IMR-90 (cell line): ENCODE measurements around the gene CFP. TPM values are rescaled to one million over a fixed set of nuclear protein-coding genes. Genes with fewer than 3 reads are reported as not detected.

Source experiments
- ATAC-seq: fragments of 200-7000 bp; cut with Tn5 transposase; 2 replicates; pipeline ENCODE4 v1.9.1; 2020; ENCODE audit warnings: low read depth, mild to moderate bottlenecking, moderate library complexity
- BruUV-seq: library from RNA; stranded (reverse); fragments of 400-500 nt; replicated peaks from 2 replicates; lab custom pipeline; 2021; lab: Mats Ljungman, UMichigan
- CTCF ChIA-PET: fragments of 300-600 bp; formaldehyde crosslinking; extraction: SDS; loops from one replicate; lab custom pipeline; 2021; ENCODE audit warnings: antibody characterized with exemption; lab: Yijun Ruan, JAX
- POLR2A ChIA-PET: fragments of 300-600 bp; sonication (Branson Sonifier 250); formaldehyde crosslinking; loops from one replicate; lab custom pipeline; 2022; ENCODE audit warnings: antibody characterized with exemption; ENCODE audit not compliant: unreplicated experiment; lab: Charles Lee
- DNase-seq: peaks from one replicate; pipeline ENCODE4 v3.0.0; 2013
- H2AFZ ChIP-seq: replicated peaks from 2 replicates; pipeline ENCODE3; 2013; ENCODE audit warnings: low read length, mild to moderate bottlenecking; ENCODE audit not compliant: poor library complexity
- H2AK5ac ChIP-seq: 2 replicates; pipeline ENCODE4 v1.6.1; 2013; ENCODE audit warnings: low read depth, low read length, inconsistent platforms
- H2AK9ac ChIP-seq: replicated peaks from 2 replicates; pipeline ENCODE3; 2013; ENCODE audit warnings: mild to moderate bottlenecking, low read depth, low read length, moderate library complexity; ENCODE audit not compliant: poor library complexity
- H2BK120ac ChIP-seq: 2 replicates; pipeline ENCODE4 v1.6.1; 2013; ENCODE audit warnings: low read depth, low read length, inconsistent platforms
- H2BK15ac ChIP-seq: 3 replicates; pipeline ENCODE4 v1.6.1; 2013; ENCODE audit warnings: low read depth, low read length, inconsistent platforms
- H2BK20ac ChIP-seq: 2 replicates; pipeline ENCODE4 v1.6.1; 2013; ENCODE audit warnings: low read depth, mild to moderate bottlenecking, inconsistent platforms, low read length, moderate library complexity
- H2BK5ac ChIP-seq: 2 replicates; pipeline ENCODE4 v1.6.1; 2013; ENCODE audit warnings: mild to moderate bottlenecking, low read depth, low read length, inconsistent platforms; ENCODE audit not compliant: poor library complexity, severe bottlenecking
- H3K14ac ChIP-seq: replicated peaks from 2 replicates; pipeline ENCODE4 v1.6.1; 2013; ENCODE audit warnings: low read depth, low read length, inconsistent platforms
- H3K18ac ChIP-seq: 2 replicates; pipeline ENCODE4 v1.6.1; 2013; ENCODE audit warnings: low read depth, low read length, control low read depth
- H3K23ac ChIP-seq: 2 replicates; pipeline ENCODE4 v1.6.1; 2013; ENCODE audit warnings: low read depth, low read length, inconsistent platforms
- H3K27ac ChIP-seq: 2 replicates; pipeline ENCODE4 v1.5.1; 2013; ENCODE audit warnings: mild to moderate bottlenecking, control low read depth, low read length; ENCODE audit not compliant: insufficient read depth
- H3K27me3 ChIP-seq: 2 replicates; pipeline ENCODE4 v1.6.1; 2013; ENCODE audit warnings: low read length; ENCODE audit not compliant: control insufficient read depth, insufficient read depth
- H3K36me3 ChIP-seq: 2 replicates; pipeline ENCODE4 v1.6.1; 2013; ENCODE audit warnings: low read length, mixed read lengths; ENCODE audit not compliant: control insufficient read depth, insufficient read depth
- H3K4ac ChIP-seq: 2 replicates; pipeline ENCODE4 v1.6.1; 2013; ENCODE audit warnings: low read depth, low read length, inconsistent platforms
- H3K4me1 ChIP-seq: 2 replicates; pipeline ENCODE4 v1.6.1; 2013; ENCODE audit warnings: low read length, mixed read lengths; ENCODE audit not compliant: control insufficient read depth, insufficient read depth
- H3K4me2 ChIP-seq: 2 replicates; pipeline ENCODE4 v1.6.1; 2013; ENCODE audit warnings: low read depth, mild to moderate bottlenecking, control low read depth, low read length, moderate library complexity
- H3K4me3 ChIP-seq: 2 replicates; pipeline ENCODE4 v1.5.1; 2013; ENCODE audit warnings: low read depth, mild to moderate bottlenecking, control low read depth, low read length, moderate library complexity; ENCODE audit not compliant: insufficient read depth
- H3K56ac ChIP-seq: 2 replicates; pipeline ENCODE4 v1.6.1; 2013; ENCODE audit warnings: low read length, inconsistent platforms; ENCODE audit not compliant: insufficient read depth; ENCODE audit errors: extremely low read depth
- H3K79me1 ChIP-seq, 2 experiments: 2 replicates each; pipeline ENCODE4 v1.6.1; 2013; ENCODE audit warnings: low read length in 2 of 2, inconsistent platforms in 1 of 2, low read depth in 1 of 2
- H3K9ac ChIP-seq: 2 replicates; pipeline ENCODE4 v1.6.1; 2013; ENCODE audit warnings: low read depth, low read length, control low read depth
- H3K9me1 ChIP-seq: 2 replicates; pipeline ENCODE4 v1.6.1; 2013; ENCODE audit warnings: low read length, inconsistent platforms; ENCODE audit not compliant: insufficient read depth
- H3K9me3 ChIP-seq: 2 replicates; pipeline ENCODE4 v1.6.1; 2013; ENCODE audit warnings: low read length; ENCODE audit not compliant: control insufficient read depth, insufficient read depth
- H4K20me1 ChIP-seq: 2 replicates; pipeline ENCODE4 v1.6.1; 2013; ENCODE audit warnings: low read length, inconsistent platforms; ENCODE audit not compliant: insufficient read depth
- H4K5ac ChIP-seq: 2 replicates; pipeline ENCODE4 v1.6.1; 2013; ENCODE audit warnings: mild to moderate bottlenecking, low read depth, low read length, control low read depth
- H4K8ac ChIP-seq, 2 experiments: 2 replicates each; pipeline ENCODE4 v1.6.1; 2013; ENCODE audit warnings: low read depth in 2 of 2, low read length in 2 of 2, control low read depth in 1 of 2, inconsistent platforms in 1 of 2
- H4K91ac ChIP-seq: 2 replicates; pipeline ENCODE4 v1.6.1; 2013; ENCODE audit warnings: low read depth, low read length, inconsistent platforms; ENCODE audit not compliant: insufficient read depth
- BHLHE40 ChIP-seq: fragments of 150-350 bp; IDR thresholded peaks from 2 replicates; pipeline ENCODE4 v1.6.1; 2016; ENCODE audit warnings: mild to moderate bottlenecking, low read depth, low read length
- CEBPB ChIP-seq: IDR thresholded peaks from 2 replicates; pipeline ENCODE4 v1.6.1; 2012; ENCODE audit warnings: low read depth, low read length, improper control_type of control experiment
- CHD1 ChIP-seq: IDR thresholded peaks from 2 replicates; pipeline ENCODE4 v1.6.1; 2012; ENCODE audit warnings: low read depth, low read length, improper control_type of control experiment
- FOS ChIP-seq: fragments of 150-350 bp; IDR thresholded peaks from 2 replicates; pipeline ENCODE4 v1.6.1; 2016; ENCODE audit warnings: low read depth, low read length
- MAFK ChIP-seq: IDR thresholded peaks from 2 replicates; pipeline ENCODE4 v1.6.1; 2012; ENCODE audit warnings: low read depth, low read length, improper control_type of control experiment
- MAZ ChIP-seq: IDR thresholded peaks from 2 replicates; pipeline ENCODE4 v1.6.1; 2012; ENCODE audit warnings: low read depth, mild to moderate bottlenecking, low read length, improper control_type of control experiment, moderate library complexity, borderline replicate concordance
- MXI1 ChIP-seq: IDR thresholded peaks from 2 replicates; pipeline ENCODE4 v1.6.1; 2012; ENCODE audit warnings: low read depth, mild to moderate bottlenecking, low read length, moderate library complexity, borderline replicate concordance
- POLR2A ChIP-seq: IDR thresholded peaks from 2 replicates; pipeline ENCODE4 v1.6.1; 2012; ENCODE audit warnings: mild to moderate bottlenecking, low read depth, low read length
- RAD21 ChIP-seq: IDR thresholded peaks from 2 replicates; pipeline ENCODE4 v1.6.1; 2012; ENCODE audit warnings: low read length, improper control_type of control experiment
- RFX5 ChIP-seq: IDR thresholded peaks from 2 replicates; pipeline ENCODE4 v1.8.0; 2012; ENCODE audit warnings: low read depth, mild to moderate bottlenecking, low read length, moderate library complexity
- SMC3 ChIP-seq: fragments of 150-350 bp; IDR thresholded peaks from 2 replicates; pipeline ENCODE4 v1.6.1; 2016; ENCODE audit warnings: low read depth, mild to moderate bottlenecking, antibody characterized with exemption, low read length, moderate library complexity
- WGBS, 2 experiments: methylation state at CpG; one replicate each; pipeline versions ENCODE4 v1.1.5 to v1.1.7; 2013; ENCODE audit warnings: missing lambda C conversion rate in 2 of 2; ENCODE audit not compliant: insufficient read length in 1 of 2; ENCODE audit errors: extremely low coverage in 2 of 2; 5-methylcytosine and 5-hydroxymethylcytosine counted together
- dilution Hi-C: fragments of 300-500 bp; cut with HindIII; formaldehyde crosslinking; loops from one replicate; pipeline ENCODE4 v1.14.3; 2018; ENCODE audit warnings: low sequenced_read_pairs; ENCODE audit not compliant: unreplicated experiment
- in situ Hi-C: fragments of 300-500 bp; cut with MboI; formaldehyde crosslinking; loops from 3 replicates; pipeline ENCODE4 v1.14.3; 2019; ENCODE audit warnings: low sequenced_read_pairs, inconsistent platforms, mixed read lengths
- intact Hi-C: fragments of 100-400 bp; cut with micrococcal nuclease; formaldehyde crosslinking; loops from 2 replicates; pipeline ENCODE4 v1.10.0; 2022
- polyA plus RNA-seq, 3 experiments: library from polyadenylated mRNA; depleted of rRNA; stranded (reverse); fragments of >200 nt; gene quantifications; 2 replicates each; pipeline ENCODE4 v1.2.3, GENCODE V29; 2012; ENCODE audit warnings: low replicate concordance in 1 of 3
- total RNA-seq: library from RNA; depleted of rRNA; stranded (reverse); fragments of >200 nt; gene quantifications from 2 replicates; pipeline ENCODE4 v1.2.3, GENCODE V29; 2012
- TF ChIP-seq, protein P1 (sequence below): conservative IDR thresholded peaks from 2 replicates; pipeline ENCODE4 v1.5.1; 2012; ENCODE audit warnings: mild to moderate bottlenecking, low read depth, low read length, improper control_type of control experiment
- TF ChIP-seq, protein P2 (sequence below): fragments of 150-350 bp; IDR thresholded peaks from 2 replicates; pipeline ENCODE4 v1.6.1; 2017; ENCODE audit warnings: mild to moderate bottlenecking, antibody characterized with exemption, low read length, low read depth
- TF ChIP-seq, protein P3 (sequence below): fragments of 150-350 bp; IDR thresholded peaks from 2 replicates; pipeline ENCODE4 v1.6.1; 2016; ENCODE audit warnings: low read depth, mild to moderate bottlenecking, low read length, moderate library complexity, borderline replicate concordance

Gene CFP
- total and polyA plus RNA-seq, 2 of the 4 experiments (the other 2 are of a cell fraction), result under 0.01 to 0.14 TPM

DNA sequence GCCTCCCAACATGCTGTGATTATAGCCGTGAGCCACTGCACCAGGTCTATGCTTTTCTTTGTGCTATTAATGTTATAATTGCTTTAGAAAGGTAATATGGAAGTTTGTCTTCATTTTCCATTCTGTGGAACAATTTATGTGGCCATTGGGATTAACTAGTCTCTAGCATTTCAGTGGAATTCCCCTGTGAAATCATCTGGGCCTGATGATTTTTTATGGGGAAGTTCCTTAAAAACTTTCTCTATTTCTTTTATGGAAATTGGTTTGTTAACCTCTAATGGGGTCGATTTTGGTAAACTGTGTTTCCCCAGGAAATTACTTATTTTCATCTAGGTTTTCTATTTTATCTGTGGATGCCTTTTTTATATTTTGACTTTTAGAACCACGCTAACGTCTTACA is 36.2 kb downstream of the CFP start:
- WGBS, 2 experiments, result no CpG with 5 or more reads among the region's 4 CpGs
- Histone ChIP-seq H2AK9ac (no peak overlapping the region), H4K5ac (no peak overlapping the region), H3K9ac (no peak overlapping the region), H2AK5ac (no peak overlapping the region), H2BK120ac (no peak overlapping the region), H3K23ac (no peak overlapping the region), H3K36me3 (no peaks in the 10 kb centered on the region), H2BK20ac (no peak overlapping the region), H4K91ac (no peak overlapping the region), H2BK5ac (no peak overlapping the region), H3K4me3 (no peak overlapping the region), H3K14ac (no peak overlapping the region), H3K79me1 (no peaks in the 10 kb centered on the region), H2AFZ (no peak overlapping the region), H2BK15ac (no peak overlapping the region), H3K9me3 (no peaks in the 10 kb centered on the region; the same call in 1 of the 2 replicates), H4K20me1 (no peaks in the 10 kb centered on the region; the same call in 1 of the 2 replicates), H3K9me1 (no peaks in the 10 kb centered on the region; the same call in 1 of the 2 replicates), H3K27me3 (no peaks in the 10 kb centered on the region), H3K4me1 (peaks cover 7% of the 10 kb centered on the region), H4K8ac (no peak overlapping the region), H3K4me2 (no peak overlapping the region), H3K18ac (no peak overlapping the region), H3K4ac (no peak overlapping the region), H3K27ac (no peak overlapping the region), H3K56ac (no peak overlapping the region)
- no peak for DNase-seq
- ChIA-PET CTCF (no interaction called here), POLR2A (no interaction called here)
- dilution Hi-C loops (no loop called here), in situ Hi-C loops (no loop called here), intact Hi-C loops (no loop called here)
- no peak for ATAC-seq
- TF ChIP-seq MAZ (no peak), POLR2A (no peak), MXI1 (no peak), BHLHE40 (no peak), CEBPB (no peak), MAFK (no peak), RAD21 (no peak), CHD1 (no peak), RFX5 (no peak), FOS (no peak), SMC3 (no peak)
- TF ChIP-seq, protein P1, sequence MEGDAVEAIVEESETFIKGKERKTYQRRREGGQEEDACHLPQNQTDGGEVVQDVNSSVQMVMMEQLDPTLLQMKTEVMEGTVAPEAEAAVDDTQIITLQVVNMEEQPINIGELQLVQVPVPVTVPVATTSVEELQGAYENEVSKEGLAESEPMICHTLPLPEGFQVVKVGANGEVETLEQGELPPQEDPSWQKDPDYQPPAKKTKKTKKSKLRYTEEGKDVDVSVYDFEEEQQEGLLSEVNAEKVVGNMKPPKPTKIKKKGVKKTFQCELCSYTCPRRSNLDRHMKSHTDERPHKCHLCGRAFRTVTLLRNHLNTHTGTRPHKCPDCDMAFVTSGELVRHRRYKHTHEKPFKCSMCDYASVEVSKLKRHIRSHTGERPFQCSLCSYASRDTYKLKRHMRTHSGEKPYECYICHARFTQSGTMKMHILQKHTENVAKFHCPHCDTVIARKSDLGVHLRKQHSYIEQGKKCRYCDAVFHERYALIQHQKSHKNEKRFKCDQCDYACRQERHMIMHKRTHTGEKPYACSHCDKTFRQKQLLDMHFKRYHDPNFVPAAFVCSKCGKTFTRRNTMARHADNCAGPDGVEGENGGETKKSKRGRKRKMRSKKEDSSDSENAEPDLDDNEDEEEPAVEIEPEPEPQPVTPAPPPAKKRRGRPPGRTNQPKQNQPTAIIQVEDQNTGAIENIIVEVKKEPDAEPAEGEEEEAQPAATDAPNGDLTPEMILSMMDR, result no peak
- TF ChIP-seq, protein P2, sequence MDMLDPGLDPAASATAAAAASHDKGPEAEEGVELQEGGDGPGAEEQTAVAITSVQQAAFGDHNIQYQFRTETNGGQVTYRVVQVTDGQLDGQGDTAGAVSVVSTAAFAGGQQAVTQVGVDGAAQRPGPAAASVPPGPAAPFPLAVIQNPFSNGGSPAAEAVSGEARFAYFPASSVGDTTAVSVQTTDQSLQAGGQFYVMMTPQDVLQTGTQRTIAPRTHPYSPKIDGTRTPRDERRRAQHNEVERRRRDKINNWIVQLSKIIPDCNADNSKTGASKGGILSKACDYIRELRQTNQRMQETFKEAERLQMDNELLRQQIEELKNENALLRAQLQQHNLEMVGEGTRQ, result no peak
- TF ChIP-seq, protein P3, sequence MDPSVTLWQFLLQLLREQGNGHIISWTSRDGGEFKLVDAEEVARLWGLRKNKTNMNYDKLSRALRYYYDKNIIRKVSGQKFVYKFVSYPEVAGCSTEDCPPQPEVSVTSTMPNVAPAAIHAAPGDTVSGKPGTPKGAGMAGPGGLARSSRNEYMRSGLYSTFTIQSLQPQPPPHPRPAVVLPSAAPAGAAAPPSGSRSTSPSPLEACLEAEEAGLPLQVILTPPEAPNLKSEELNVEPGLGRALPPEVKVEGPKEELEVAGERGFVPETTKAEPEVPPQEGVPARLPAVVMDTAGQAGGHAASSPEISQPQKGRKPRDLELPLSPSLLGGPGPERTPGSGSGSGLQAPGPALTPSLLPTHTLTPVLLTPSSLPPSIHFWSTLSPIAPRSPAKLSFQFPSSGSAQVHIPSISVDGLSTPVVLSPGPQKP, result no peak
- no TSS peak for BruUV-seq
